Kidney (tissue), 14 donors: ENCODE results near the gene ABLIM2. TPM values are rescaled to one million over a fixed set of nuclear protein-coding genes. Genes with fewer than 3 reads are reported as not detected.
A peak's percentile ranks its signal among the peaks of the same experiment; 100 is the strongest.

ENCODE experiments used
- DNase-seq, 5 donors: peaks; one replicate each; pipeline ENCODE4 v3.0.0-alpha.2; 2013 to 2020
- FAIRE-seq: peaks from 2 replicates; lab custom pipeline; 2012; peaks lifted over from hg19 to GRCh38; lab: Jason Lieb, UNC
- H3K27ac ChIP-seq, 2 donors: one replicate each; pipeline ENCODE4 v1.7.0; 2013; ENCODE audit warnings: low read depth in 2 of 2, low read length in 2 of 2, inconsistent platforms in 1 of 2
- H3K27me3 ChIP-seq: one replicate; pipeline ENCODE4 v1.7.1; 2013; ENCODE audit warnings: low read length, inconsistent platforms; ENCODE audit not compliant: control insufficient read depth, insufficient read depth
- H3K36me3 ChIP-seq, 3 donors: one replicate each; pipeline versions ENCODE4 v1.7.0 to v1.7.1; 2013; ENCODE audit warnings: low read length in 3 of 3, control low read depth in 1 of 3, inconsistent platforms in 1 of 3; ENCODE audit not compliant: insufficient read depth in 3 of 3, control insufficient read depth in 2 of 3
- H3K4me1 ChIP-seq, 3 donors: one replicate each; pipeline versions ENCODE4 v1.7.0 to v1.7.1; 2013; ENCODE audit warnings: low read length in 3 of 3, inconsistent platforms in 1 of 3, low read depth in 1 of 3; ENCODE audit not compliant: control insufficient read depth in 2 of 3, insufficient read depth in 2 of 3
- H3K4me3 ChIP-seq, 3 donors: one replicate each; pipeline versions ENCODE4 v1.7.0 to v1.8.1; 2013; ENCODE audit warnings: low read length in 3 of 3, control low read depth in 1 of 3, inconsistent platforms in 1 of 3
- H3K9ac ChIP-seq, 3 donors: one replicate each; pipeline versions ENCODE4 v1.7.0 to v1.7.1; 2013; ENCODE audit warnings: low read length in 3 of 3, control low read depth in 1 of 3, inconsistent platforms in 1 of 3
- H3K9me3 ChIP-seq, 3 donors: one replicate each; pipeline versions ENCODE4 v1.7.0 to v1.7.1; 2013; ENCODE audit warnings: low read length in 3 of 3, control low read depth in 1 of 3, inconsistent platforms in 1 of 3; ENCODE audit not compliant: control insufficient read depth in 2 of 3, insufficient read depth in 1 of 3
- intact Hi-C: fragments of 100-400 bp; cut with DNase I; formaldehyde crosslinking; loops from one replicate; pipeline ENCODE4 v1.11.1; 2022
- polyA plus RNA-seq: library from polyadenylated mRNA; stranded (reverse); fragments of 350-450 nt; fragmentation: Illumina TruSeq; extraction: RNeasy Lipid Tissue Mini Kit (QIAGEN cat#74804); gene quantifications from one replicate; pipeline ENCODE4 v1.2.3, GENCODE V29; 2014; ENCODE audit warnings: low read depth, low replicate concordance; ENCODE audit not compliant: insufficient read depth
- total RNA-seq: library from RNA; stranded (reverse); fragmentation: NEBNext Ultra II Directional; extraction: Animal tissue kit (Norgen Biotek cat#: 25700); gene quantifications from one replicate; pipeline ENCODE4 v1.2.1, GENCODE V29; 2021
- TF ChIP-seq, protein P1 (sequence below): IDR thresholded peaks from 3 replicates; pipeline ENCODE4 v1.5.1; 2012; ENCODE audit warnings: mild to moderate bottlenecking, moderate library complexity, borderline replicate concordance; ENCODE audit not compliant: insufficient read depth; ENCODE audit errors: extremely low read depth
- donor health status: control.
- donor health status: control.
- donor health status: control.
- donor health status: control.
- donor health status: control.
- donor health status: DM: yes; HTN: yes; CAD: no.
- donor health status: Normal renal cell carcinoma (clear cell type).

The ABLIM2 gene
- total and polyA plus RNA-seq, 2 donors from 2014 or later, result 9.5 to 23.3 TPM

GRCh38 chr4:8110071-8110986 lies 48.3 kb downstream of the ABLIM2 start:
- H3K9ac ChIP-seq, result no peak overlapping the region
- H3K4me3 ChIP-seq, result no peak overlapping the region
- DNase-seq (peak in 1 of 5 donors; percentile 68), FAIRE-seq (no peak)
- H3K4me1 ChIP-seq, result peaks cover 0 to 5% (median 0%) of the 10 kb centered on the region in 3 donors
- no peaks in the 10 kb centered on the region for H3K36me3 ChIP-seq
- intact Hi-C loops, result no loop called here
- TF ChIP-seq, protein P1, sequence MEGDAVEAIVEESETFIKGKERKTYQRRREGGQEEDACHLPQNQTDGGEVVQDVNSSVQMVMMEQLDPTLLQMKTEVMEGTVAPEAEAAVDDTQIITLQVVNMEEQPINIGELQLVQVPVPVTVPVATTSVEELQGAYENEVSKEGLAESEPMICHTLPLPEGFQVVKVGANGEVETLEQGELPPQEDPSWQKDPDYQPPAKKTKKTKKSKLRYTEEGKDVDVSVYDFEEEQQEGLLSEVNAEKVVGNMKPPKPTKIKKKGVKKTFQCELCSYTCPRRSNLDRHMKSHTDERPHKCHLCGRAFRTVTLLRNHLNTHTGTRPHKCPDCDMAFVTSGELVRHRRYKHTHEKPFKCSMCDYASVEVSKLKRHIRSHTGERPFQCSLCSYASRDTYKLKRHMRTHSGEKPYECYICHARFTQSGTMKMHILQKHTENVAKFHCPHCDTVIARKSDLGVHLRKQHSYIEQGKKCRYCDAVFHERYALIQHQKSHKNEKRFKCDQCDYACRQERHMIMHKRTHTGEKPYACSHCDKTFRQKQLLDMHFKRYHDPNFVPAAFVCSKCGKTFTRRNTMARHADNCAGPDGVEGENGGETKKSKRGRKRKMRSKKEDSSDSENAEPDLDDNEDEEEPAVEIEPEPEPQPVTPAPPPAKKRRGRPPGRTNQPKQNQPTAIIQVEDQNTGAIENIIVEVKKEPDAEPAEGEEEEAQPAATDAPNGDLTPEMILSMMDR, result no peak
- no peaks in the 10 kb centered on the region for H3K9me3 ChIP-seq
- no peaks in the 10 kb centered on the region for H3K27me3 ChIP-seq
- H3K27ac ChIP-seq, result no peak overlapping the region

DNA sequence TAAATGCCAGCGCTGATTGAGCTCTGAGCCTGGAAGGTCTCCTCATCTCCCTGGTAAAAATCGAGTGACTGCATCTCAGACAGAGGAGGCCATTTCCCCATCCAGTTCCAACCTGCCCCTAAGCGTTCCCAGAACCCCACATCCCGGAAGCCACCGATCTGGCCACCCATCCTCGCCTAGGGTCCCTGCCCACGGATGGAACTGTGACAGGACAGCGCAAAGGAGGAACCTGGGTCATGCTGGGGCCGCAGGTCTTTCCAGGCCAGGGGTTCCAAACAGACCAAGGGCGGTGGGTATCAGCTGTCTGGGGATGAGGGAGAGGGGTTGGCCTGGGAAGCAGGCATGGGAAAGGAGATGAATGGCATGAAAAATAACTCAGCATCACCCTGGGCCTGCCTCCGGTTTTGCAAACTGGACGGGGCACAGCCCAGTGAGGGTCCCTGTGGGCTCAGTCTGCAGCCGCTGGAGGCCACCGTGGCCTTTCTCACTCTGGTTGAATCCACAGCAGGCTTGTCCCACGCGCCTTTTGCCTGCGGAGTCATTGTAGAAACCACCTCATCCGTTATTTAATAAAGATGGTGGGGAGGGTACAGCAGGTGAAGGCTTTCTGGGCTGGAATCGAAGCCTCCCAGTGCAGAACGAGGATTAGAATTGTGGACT lies 49.1 kb downstream of the ABLIM2 start:
- TF ChIP-seq, protein P1, result no peak
- DNase-seq, result peak in 1 of 5 donors; percentile 41

GRCh38 chr4:8108991-8109390 lies 49.6 kb downstream of the ABLIM2 start:
- TF ChIP-seq, protein P1, result no peak
- H3K27ac ChIP-seq, result no peak overlapping the region
- H3K4me1 ChIP-seq, result peaks cover 0 to 4% (median 0%) of the 10 kb centered on the region in 3 donors
- intact Hi-C loops, result no loop called here
- no peak overlapping the region for H3K4me3 ChIP-seq
- H3K36me3 ChIP-seq, result no peaks in the 10 kb centered on the region
- no peaks in the 10 kb centered on the region for H3K27me3 ChIP-seq
- FAIRE-seq (no peak), DNase-seq (peak in 1 of 5 donors; percentile 65)
- no peak overlapping the region for H3K9ac ChIP-seq
- no peaks in the 10 kb centered on the region for H3K9me3 ChIP-seq

More for the DNA sequence above, 49.1 kb downstream of the ABLIM2 start:
- H3K4me1 ChIP-seq, result peaks cover 0 to 5% (median 0%) of the 10 kb centered on the region in 3 donors
- intact Hi-C loops, result no loop called here
- no peaks in the 10 kb centered on the region for H3K27me3 ChIP-seq
- no peaks in the 10 kb centered on the region for H3K9me3 ChIP-seq
- no peak overlapping the region for H3K4me3 ChIP-seq
- FAIRE-seq, result no peak
- no peak overlapping the region for H3K9ac ChIP-seq
- no peak overlapping the region for H3K27ac ChIP-seq
- no peaks in the 10 kb centered on the region for H3K36me3 ChIP-seq
